ENCODE data around the gene FAM53A. TPM values are rescaled to one million over a fixed set of nuclear protein-coding genes. Genes with fewer than 3 reads are reported as not detected.

FAM53A gene
- total and polyA plus RNA-seq, 2 of the 4 experiments (the other 2 are of a cell fraction), result 2.0 to 3.1 TPM

DNA sequence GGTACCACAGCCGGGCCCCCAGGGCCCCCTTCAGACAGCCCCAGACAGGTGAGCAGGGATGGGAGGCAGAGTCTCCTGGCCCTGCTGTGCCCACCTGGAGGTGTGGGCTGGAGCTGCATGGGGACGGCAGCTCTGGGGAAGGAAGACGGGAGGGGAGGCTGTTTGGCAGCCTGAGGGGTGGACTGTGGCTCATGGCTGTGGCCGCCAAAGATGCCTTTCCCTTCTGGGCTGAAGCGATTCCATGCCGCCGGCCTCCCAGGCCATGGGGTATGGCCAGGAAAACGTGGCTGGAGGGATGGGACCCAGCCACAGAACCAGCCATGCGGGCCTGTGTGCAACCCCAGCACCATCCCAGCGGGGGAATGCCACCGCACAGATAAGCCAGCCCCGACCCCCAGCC, 65.7 kb downstream of the FAM53A start:
- H3K27me3 ChIP-seq (ENCODE audit: control insufficient read depth, insufficient read depth, low read length), result no peaks in the 10 kb centered on the region
- H3K9me3 ChIP-seq (ENCODE audit: control insufficient read depth, insufficient read depth, low read length), result peaks cover 2% of the 10 kb centered on the region
- H2BK20ac ChIP-seq (ENCODE audit: low read depth, low read length), result no peak overlapping the region
- no peak overlapping the region for H3K14ac ChIP-seq (replicated peaks; ENCODE audit: low read depth, low read length)
- H3K9ac ChIP-seq (ENCODE audit: low read depth, low read length), result no peak overlapping the region
- no peak overlapping the region for H3K18ac ChIP-seq (ENCODE audit: low read depth, low read length)
- no peak overlapping the region for H2AFZ ChIP-seq (replicated peaks; ENCODE audit: low read length, poor library complexity)
- intact Hi-C loops (cut with micrococcal nuclease) (no loop called here), in situ Hi-C loops (cut with MboI; ENCODE audit: low sequenced_read_pairs) (no loop called here), dilution Hi-C loops (cut with HindIII; ENCODE audit: low sequenced_read_pairs, unreplicated experiment) (no loop called here)
- H4K5ac ChIP-seq (ENCODE audit: low read depth, low read length), result no peak overlapping the region
- no peaks in the 10 kb centered on the region; the same call in 1 of the 2 replicates for H3K9me1 ChIP-seq (ENCODE audit: insufficient read depth, low read length)
- H4K8ac ChIP-seq (ENCODE audit: low read depth in 2 of 2, low read length in 2 of 2), result no peak overlapping the region
- H2AK9ac ChIP-seq (replicated peaks; ENCODE audit: low read depth, low read length, poor library complexity), result no peak overlapping the region
- no peak overlapping the region for H3K4me2 ChIP-seq (ENCODE audit: low read depth, low read length)
- H2BK5ac ChIP-seq (ENCODE audit: low read depth, low read length, poor library complexity, severe bottlenecking), result no peak overlapping the region
- H3K4ac ChIP-seq (ENCODE audit: low read depth, low read length), result no peak overlapping the region
- ATAC-seq (ENCODE audit: low read depth), result no peak
- no peak overlapping the region for H3K27ac ChIP-seq (ENCODE audit: insufficient read depth, low read length)
- no peaks in the 10 kb centered on the region for H3K79me1 ChIP-seq (ENCODE audit: low read depth in 1 of 2, low read length in 2 of 2)
- 57% methylated on average over 1 of the region's 12 CpGs; no CpG with 5 or more reads in 1 of the 2 experiments for WGBS, 2 experiments (ENCODE audit: extremely low coverage in 2 of 2, insufficient read length in 1 of 2)
- TF ChIP-seq SMC3 (IDR thresholded peaks at IDR 0.05; ENCODE audit: low read depth, low read length) (no peak), CHD1 (IDR thresholded peaks at IDR 0.05; ENCODE audit: low read depth, low read length) (no peak)
- H2BK15ac ChIP-seq (ENCODE audit: low read depth, low read length), result no peak overlapping the region
- no peak overlapping the region for H3K4me3 ChIP-seq (ENCODE audit: insufficient read depth, low read depth, low read length)
- H4K20me1 ChIP-seq (ENCODE audit: insufficient read depth, low read length), result no peaks in the 10 kb centered on the region
- H4K91ac ChIP-seq (ENCODE audit: insufficient read depth, low read depth, low read length), result no peak overlapping the region
- no peak for DNase-seq
- H2AK5ac ChIP-seq (ENCODE audit: low read depth, low read length), result no peak overlapping the region
- no TSS peak for BruUV-seq (replicated peaks)
- CTCF ChIA-PET, result no interaction called here
- POLR2A ChIA-PET (ENCODE audit: unreplicated experiment), result no interaction called here
- no peak overlapping the region for H3K56ac ChIP-seq (ENCODE audit: extremely low read depth, insufficient read depth, low read length)
- no peak overlapping the region for H3K23ac ChIP-seq (ENCODE audit: low read depth, low read length)
- no peak overlapping the region for H2BK120ac ChIP-seq (ENCODE audit: low read depth, low read length)
- H3K36me3 ChIP-seq (ENCODE audit: control insufficient read depth, insufficient read depth, low read length), result no peaks in the 10 kb centered on the region
- no peaks in the 10 kb centered on the region for H3K4me1 ChIP-seq (ENCODE audit: control insufficient read depth, insufficient read depth, low read length)
